NCI-H345 treated with DMSO at 0.1 percent for 48 hours (cell line): ENCODE measurements around the gene TRPM8.

Experiments
- DNase-seq: peaks from one replicate; lab custom pipeline; 2025; ENCODE audit not compliant: unreplicated experiment; lab: John Stamatoyannopoulos, UW

TRPM8 gene

GRCh38 chr2:233972941-233973575 is 55.9 kb downstream of the TRPM8 start:
- no peak for DNase-seq

GRCh38 chr2:233973786-233974185 is 56.6 kb downstream of the TRPM8 start:
- DNase-seq, result no peak

- DNase-seq, result peak; percentile 34
Measured at GRCh38 chr2:233974530-233975071, 57.4 kb downstream of the TRPM8 start.

GRCh38 chr2:233976087-233976486 is 58.9 kb downstream of the TRPM8 start:
- DNase-seq, result no peak

GRCh38 chr2:233976690-233977294 is 59.6 kb downstream of the TRPM8 start:
- no peak for DNase-seq

GRCh38 chr2:233977296-233977837 is 60.2 kb downstream of the TRPM8 start:
- no peak for DNase-seq

GRCh38 chr2:233979748-233980147 is 62.6 kb downstream of the TRPM8 start:
- no peak for DNase-seq

- DNase-seq, result no peak
Measured at GRCh38 chr2:233980955-233981561, 63.9 kb downstream of the TRPM8 start.

- DNase-seq, result no peak
Measured at GRCh38 chr2:233981574-233982420, 64.6 kb downstream of the TRPM8 start.

GRCh38 chr2:233982421-233983121 is 65.4 kb downstream of the TRPM8 start:
- DNase-seq, result no peak

- DNase-seq, result no peak
Measured at GRCh38 chr2:233983445-233983844, 66.3 kb downstream of the TRPM8 start.

- no peak for DNase-seq
Measured at GRCh38 chr2:233988581-233988980, 71.4 kb downstream of the TRPM8 start.

GRCh38 chr2:233989221-233989858 is 72.2 kb downstream of the TRPM8 start:
- DNase-seq, result peak; percentile 83

GRCh38 chr2:233990261-233990798 is 73.2 kb downstream of the TRPM8 start:
- DNase-seq, result no peak

- no peak for DNase-seq
Measured at GRCh38 chr2:233991196-233991595, 74.0 kb downstream of the TRPM8 start.

- no peak for DNase-seq
Measured at GRCh38 chr2:233992513-233993217, 75.5 kb downstream of the TRPM8 start.

GRCh38 chr2:233993461-233993860 is 76.3 kb downstream of the TRPM8 start:
- DNase-seq, result no peak

GRCh38 chr2:233994151-233994550 is 77.0 kb downstream of the TRPM8 start:
- no peak for DNase-seq

GRCh38 chr2:233996000-233996399 is 78.8 kb downstream of the TRPM8 start:
- no peak for DNase-seq
